Epithelial cell of esophagus (primary cell): Measurements from ENCODE around the gene EFCC1.
A peak's percentile ranks its signal among the peaks of the same experiment; 100 is the strongest.
"Not testable (repeated sequence)": the region's sequence is repeated elsewhere in the genome, so short reads cannot be mapped to it uniquely, and the experiment has no call there.

Source experiments
- DNase-seq: peaks from one replicate; pipeline ENCODE4 v3.0.0; 2010; ENCODE audit warnings: low read depth
- H3K4me3 ChIP-seq: 2 replicates; pipeline ENCODE4 v1.5.1; 2011; ENCODE audit warnings: mild to moderate bottlenecking, low read length, control low read depth
- CTCF ChIP-seq: IDR thresholded peaks from 2 replicates; pipeline ENCODE4 v1.5.1; 2011; ENCODE audit warnings: low read depth, mild to moderate bottlenecking, low read length, control low read depth, inconsistent platforms; ENCODE audit not compliant: insufficient read depth; ENCODE audit errors: missing control alignments

The EFCC1 gene

DNA sequence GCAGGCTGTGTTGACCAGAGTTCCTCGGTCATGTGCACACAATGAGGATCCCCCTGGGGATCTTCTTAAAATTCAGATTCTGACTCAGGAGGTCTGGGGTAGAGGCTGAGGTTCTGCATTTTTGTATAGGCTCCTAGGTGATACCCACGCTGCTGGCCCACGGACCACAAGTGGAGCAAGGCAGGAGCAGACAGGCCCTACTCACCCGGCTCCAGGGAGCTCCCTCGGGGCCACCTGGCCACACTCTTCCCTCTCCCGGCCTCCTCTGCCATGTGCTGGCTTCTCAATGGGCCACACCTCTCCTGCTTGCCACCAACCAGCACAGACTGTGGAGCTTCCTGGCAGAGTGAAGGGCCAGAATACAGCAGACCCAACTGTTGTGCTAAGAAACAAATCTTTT, 83.4 kb downstream of the EFCC1 start:
- no peak for TF ChIP-seq CTCF
- DNase-seq = no peak
- no peak overlapping the region for H3K4me3 ChIP-seq

DNA sequence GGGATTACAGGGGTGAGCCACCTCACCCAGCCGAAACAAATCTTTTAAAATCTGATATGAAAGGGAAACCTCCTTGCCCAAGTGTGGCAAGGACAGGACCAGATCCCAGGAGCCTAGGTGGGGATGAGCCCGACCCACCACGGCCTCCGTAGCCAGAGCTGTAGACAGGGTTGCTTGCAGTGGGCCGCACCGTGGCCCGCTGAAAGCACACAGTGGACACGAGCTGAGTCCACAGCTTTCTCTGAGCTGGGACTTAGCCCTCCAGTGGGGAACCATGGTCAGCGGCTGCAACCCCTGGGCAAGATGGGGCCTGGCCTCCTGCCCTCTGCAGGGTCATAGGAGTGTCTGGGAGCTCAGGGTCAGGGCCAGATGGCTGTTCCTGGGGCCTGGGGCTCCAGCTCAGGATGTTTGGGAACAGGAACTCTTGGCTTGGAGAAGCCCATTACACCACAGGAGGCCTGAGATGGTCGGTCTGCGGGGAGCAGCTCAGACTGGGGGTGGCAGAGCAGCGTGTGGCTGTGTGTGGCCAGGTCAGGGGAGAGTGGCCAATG, 84.1 kb downstream of the EFCC1 start:
- no peak for DNase-seq
- TF ChIP-seq CTCF = no peak
- H3K4me3 ChIP-seq = no peak overlapping the region

DNA sequence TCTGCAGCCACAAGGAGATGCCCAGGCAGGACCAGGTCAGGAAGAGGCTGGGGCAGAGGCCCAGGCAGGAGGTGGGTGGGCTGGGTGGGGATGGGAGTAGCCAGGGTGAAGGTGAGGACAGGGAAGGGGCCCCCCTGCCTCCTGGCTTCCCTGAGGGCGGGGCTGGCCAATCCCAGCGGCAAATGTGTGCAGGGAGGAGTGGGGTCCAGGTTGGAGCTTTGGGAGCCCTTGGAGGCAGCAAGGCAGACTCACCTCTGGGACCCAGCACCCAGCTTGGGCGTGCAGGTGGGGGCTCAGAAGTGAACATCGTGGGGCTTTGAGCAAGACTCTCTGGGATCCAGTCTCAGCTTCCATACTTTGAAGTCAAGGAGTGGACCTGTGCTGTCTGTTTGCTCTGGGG, 84.7 kb downstream of the EFCC1 start:
- no peak for DNase-seq
- TF ChIP-seq CTCF = no peak

DNA sequence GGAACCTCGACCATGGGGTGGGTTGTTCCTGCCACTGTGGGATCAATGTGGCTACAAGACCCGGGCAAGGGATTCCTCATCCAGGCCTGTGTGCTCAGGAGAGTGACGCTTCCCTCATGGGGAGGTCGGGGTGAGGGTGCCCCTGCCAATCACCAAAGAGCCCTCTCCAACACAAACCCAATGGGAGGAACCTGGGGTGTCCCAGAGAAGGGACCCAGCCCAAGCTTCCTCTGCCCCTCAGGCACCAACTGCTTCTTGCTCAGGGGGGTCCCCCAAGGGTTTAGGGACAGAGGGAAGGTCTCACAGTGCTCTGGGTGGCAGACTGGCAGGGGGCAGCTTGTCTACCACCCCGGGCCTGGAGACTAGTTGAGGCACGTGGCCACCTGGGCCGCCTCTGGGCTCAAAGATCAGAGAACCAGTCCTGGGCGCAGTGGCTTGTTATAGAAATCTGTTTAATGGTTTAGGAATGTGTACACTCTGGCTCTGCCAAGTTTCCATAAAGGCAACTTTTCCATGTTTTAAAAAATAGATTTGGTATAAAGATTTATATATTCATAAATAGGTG, 86.1 kb downstream of the EFCC1 start:
- H3K4me3 ChIP-seq = no peak overlapping the region
- TF ChIP-seq CTCF = no peak
- peak; percentile 62 for DNase-seq

More for the DNA sequence above, 84.7 kb downstream of the EFCC1 start:
- H3K4me3 ChIP-seq = no peak overlapping the region

- H3K4me3 ChIP-seq = not testable (repeated sequence)
- peak; percentile 48 for DNase-seq
Measured at GRCh38 chr3:129087904-129088303, 86.8 kb downstream of the EFCC1 start.

DNA sequence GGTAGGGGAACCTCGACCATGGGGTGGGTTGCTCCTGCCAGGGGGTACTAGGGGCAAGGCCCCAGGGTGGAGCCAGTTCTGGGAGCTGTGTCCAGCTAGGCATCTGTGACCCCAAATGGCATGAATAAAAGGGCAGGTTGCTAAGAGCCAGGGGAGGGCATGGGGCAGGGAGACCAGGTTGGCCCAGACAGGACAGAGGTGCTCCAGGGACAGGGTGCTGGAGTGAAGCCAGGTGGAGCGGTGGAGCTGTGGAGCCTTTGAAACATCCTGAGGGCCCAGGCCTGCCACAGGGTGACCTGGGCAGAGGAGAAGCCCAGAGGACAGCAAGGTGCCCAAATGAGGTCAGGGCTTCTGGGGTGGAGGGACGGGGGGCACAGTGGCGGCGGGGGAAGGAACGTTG, 87.2 kb downstream of the EFCC1 start:
- DNase-seq, H3K4me3 ChIP-seq: not testable (repeated sequence)
